Natural killer cell (primary cell): ENCODE data around the gene DLX5. TPM values are rescaled to one million over a fixed set of nuclear protein-coding genes. Genes with fewer than 3 reads are reported as not detected.
A peak's percentile ranks its signal among the peaks of the same experiment; 100 is the strongest.
"Not testable (repeated sequence)": the region's sequence is repeated elsewhere in the genome, so short reads cannot be mapped to it uniquely, and the experiment has no call there.

Experiments used
- ATAC-seq, 3 donors: fragments of 150-1000 bp in 2 of 3; fragments of 200-7000 bp in 1 of 3; cut with Tn5 transposase; 1 replicate in 1 of 3; 2 replicates in 2 of 3; pipeline ENCODE4 v1.10.0; 2021; ENCODE audit warnings: mild to moderate bottlenecking in 2 of 3, moderate library complexity in 2 of 3
- DNase-seq, 2 donors: peaks; one replicate each; pipeline versions ENCODE4 v3.0.0 to v3.0.0-alpha.2; 2013 to 2021; ENCODE audit warnings: mixed read lengths in 1 of 2
- H3K27ac ChIP-seq: one replicate; pipeline ENCODE4 v1.5.1; 2013; ENCODE audit warnings: mild to moderate bottlenecking, low read length
- H3K27me3 ChIP-seq: one replicate; pipeline ENCODE4 v1.6.1; 2013; ENCODE audit warnings: low read length; ENCODE audit not compliant: control insufficient read depth, insufficient read depth
- H3K36me3 ChIP-seq: one replicate; pipeline ENCODE4 v1.6.1; 2013; ENCODE audit warnings: low read length; ENCODE audit not compliant: control insufficient read depth, insufficient read depth
- H3K4me1 ChIP-seq: one replicate; pipeline ENCODE4 v1.6.1; 2013; ENCODE audit warnings: low read length; ENCODE audit not compliant: control insufficient read depth, insufficient read depth
- H3K4me3 ChIP-seq: one replicate; pipeline ENCODE4 v1.5.1; 2013; ENCODE audit warnings: low read length
- H3K9me3 ChIP-seq: one replicate; pipeline ENCODE4 v1.6.1; 2013; ENCODE audit warnings: low read length; ENCODE audit not compliant: control insufficient read depth, insufficient read depth
- H3K27ac Mint-ChIP-seq, 2 donors: one replicate each; pipeline ENCODE4 v1.8.0; 2022; ENCODE audit warnings: mild to moderate bottlenecking in 2 of 2, mixed read lengths in 2 of 2, moderate library complexity in 1 of 2
- H3K27me3 Mint-ChIP-seq, 2 donors: one replicate each; pipeline ENCODE4 v1.8.0; 2022; ENCODE audit warnings: low read depth in 2 of 2, mixed read lengths in 2 of 2
- H3K36me3 Mint-ChIP-seq: one replicate; pipeline ENCODE4 v1.8.0; 2022; ENCODE audit warnings: mixed read lengths
- H3K4me1 Mint-ChIP-seq, 2 donors: one replicate each; pipeline ENCODE4 v1.8.0; 2022; ENCODE audit warnings: mixed read lengths in 2 of 2
- H3K4me3 Mint-ChIP-seq: one replicate; pipeline ENCODE4 v1.8.0; 2022; ENCODE audit warnings: mild to moderate bottlenecking, moderate library complexity, mixed read lengths
- H3K9me3 Mint-ChIP-seq, 2 donors: one replicate each; pipeline ENCODE4 v1.8.0; 2022; ENCODE audit warnings: mixed read lengths in 2 of 2
- CTCF ChIP-seq: fragments of 200-600 bp; IDR thresholded peaks from one replicate; pipeline ENCODE4 v1.8.0; 2022; ENCODE audit warnings: antibody characterized with exemption
- WGBS: methylation state at CpG from one replicate; pipeline ENCODE4 v1.1.7; 2013; ENCODE audit warnings: missing lambda C conversion rate; ENCODE audit not compliant: insufficient coverage; 5-methylcytosine and 5-hydroxymethylcytosine counted together
- intact Hi-C: fragments of 100-400 bp; cut with micrococcal nuclease; formaldehyde crosslinking; loops from one replicate; pipeline ENCODE4 v1.14.2; 2022
- total RNA-seq, 4 donors: library from RNA; stranded (reverse); fragments of 120-200 nt in 1 of 4; gene quantifications; one replicate each; pipeline versions ENCODE4 v1.2.3 to v1.2.4, GENCODE V29; 2013 to 2022

DLX5 gene
- total RNA-seq, 3 donors from 2014 or later (not counting 1 experiment from before 2014, with no cell fraction given): not detected

DNA sequence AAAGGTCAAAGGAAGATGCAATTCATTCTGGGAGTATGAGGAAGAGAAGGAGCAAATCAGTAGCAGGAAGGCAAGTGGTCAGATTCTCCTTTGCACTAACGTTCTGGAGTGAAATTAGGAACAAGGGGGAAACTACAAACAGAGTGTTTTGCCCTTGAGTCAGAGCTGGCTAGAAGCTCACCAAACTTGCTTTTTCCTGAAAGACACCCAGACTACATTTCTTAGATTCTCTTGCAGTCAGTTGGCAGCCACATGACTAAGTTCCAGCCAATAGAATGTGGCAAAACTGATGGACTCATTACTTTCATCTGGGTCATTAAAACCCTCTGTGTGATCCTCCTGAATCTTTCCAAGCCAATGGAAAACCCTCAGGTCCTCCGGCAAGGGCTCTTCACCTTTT is 18.6 kb upstream of the DLX5 start:
- DNase-seq (no peak), ATAC-seq (no peak)
- Histone ChIP-seq H3K9me3 (no peaks in the 10 kb centered on the region), H3K4me3 (no peak overlapping the region), H3K27ac (no peak overlapping the region), H3K36me3 (no peaks in the 10 kb centered on the region), H3K27me3 (peaks cover 10% of the 10 kb centered on the region), H3K4me1 (no peaks in the 10 kb centered on the region)
- intact Hi-C loops: no loop called here
- H3K36me3 Mint-ChIP-seq: no peaks in the 10 kb centered on the region
- H3K27ac Mint-ChIP-seq: no peak overlapping the region
- H3K27me3 Mint-ChIP-seq: peaks cover 15 to 65% of the 10 kb centered on the region in 2 donors
- H3K9me3 Mint-ChIP-seq: no peaks in the 10 kb centered on the region
- no peak overlapping the region for H3K4me3 Mint-ChIP-seq
- 55% methylated on average over 2 of the region's 2 CpGs for WGBS
- TF ChIP-seq CTCF: no peak
- H3K4me1 Mint-ChIP-seq: no peaks in the 10 kb centered on the region

DNA sequence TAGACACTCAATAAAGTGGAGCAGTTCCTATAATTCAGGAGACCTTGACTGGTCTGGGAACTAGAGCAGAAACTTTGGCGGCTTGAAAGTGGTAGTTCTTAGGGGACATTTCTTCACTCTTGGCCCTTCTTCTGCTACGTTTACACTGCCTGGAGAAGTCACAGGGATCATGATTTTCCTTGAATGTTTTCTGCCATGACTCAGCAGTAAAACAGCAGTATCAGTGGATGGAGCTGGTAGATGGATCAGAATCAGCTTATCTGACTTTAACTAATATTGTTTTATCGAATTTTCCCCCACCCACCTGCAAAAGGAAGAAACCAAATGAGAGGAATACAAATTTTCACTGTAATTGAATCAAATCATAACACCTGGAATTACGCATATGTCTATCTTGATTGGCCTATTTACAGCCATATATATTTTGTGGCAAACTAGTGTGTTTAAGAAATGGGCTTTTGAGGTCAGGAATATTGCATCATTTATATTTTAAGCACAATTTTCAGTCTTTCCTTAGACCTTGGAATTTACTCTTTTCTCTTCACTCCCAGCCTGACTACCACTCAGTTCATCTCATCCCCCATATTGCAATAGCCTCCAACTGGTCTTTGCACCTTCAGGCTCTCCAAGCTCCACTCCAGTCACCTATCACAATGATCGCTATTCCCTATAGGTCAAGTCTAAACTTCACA is 14.9 kb upstream of the DLX5 start:
- H3K4me3 Mint-ChIP-seq: no peak overlapping the region
- no peaks in the 10 kb centered on the region for H3K4me1 Mint-ChIP-seq
- 81% methylated on average over 3 of the region's 5 CpGs for WGBS
- Histone ChIP-seq H3K27ac (no peak overlapping the region), H3K27me3 (peaks cover 8% of the 10 kb centered on the region), H3K36me3 (no peaks in the 10 kb centered on the region), H3K4me1 (no peaks in the 10 kb centered on the region), H3K9me3 (no peaks in the 10 kb centered on the region), H3K4me3 (no peak overlapping the region)
- H3K36me3 Mint-ChIP-seq: no peaks in the 10 kb centered on the region
- H3K9me3 Mint-ChIP-seq: no peaks in the 10 kb centered on the region
- no peak for TF ChIP-seq CTCF
- H3K27ac Mint-ChIP-seq: no peak overlapping the region
- ATAC-seq: no peak
- H3K27me3 Mint-ChIP-seq: peaks cover 12 to 45% of the 10 kb centered on the region in 2 donors
- intact Hi-C loops: no loop called here
- DNase-seq: no peak

GRCh38 chr7:97034213-97034852 is 9.7 kb upstream of the DLX5 start:
- DNase-seq, H3K9me3 Mint-ChIP-seq, H3K27ac Mint-ChIP-seq: not testable (repeated sequence)

DNA sequence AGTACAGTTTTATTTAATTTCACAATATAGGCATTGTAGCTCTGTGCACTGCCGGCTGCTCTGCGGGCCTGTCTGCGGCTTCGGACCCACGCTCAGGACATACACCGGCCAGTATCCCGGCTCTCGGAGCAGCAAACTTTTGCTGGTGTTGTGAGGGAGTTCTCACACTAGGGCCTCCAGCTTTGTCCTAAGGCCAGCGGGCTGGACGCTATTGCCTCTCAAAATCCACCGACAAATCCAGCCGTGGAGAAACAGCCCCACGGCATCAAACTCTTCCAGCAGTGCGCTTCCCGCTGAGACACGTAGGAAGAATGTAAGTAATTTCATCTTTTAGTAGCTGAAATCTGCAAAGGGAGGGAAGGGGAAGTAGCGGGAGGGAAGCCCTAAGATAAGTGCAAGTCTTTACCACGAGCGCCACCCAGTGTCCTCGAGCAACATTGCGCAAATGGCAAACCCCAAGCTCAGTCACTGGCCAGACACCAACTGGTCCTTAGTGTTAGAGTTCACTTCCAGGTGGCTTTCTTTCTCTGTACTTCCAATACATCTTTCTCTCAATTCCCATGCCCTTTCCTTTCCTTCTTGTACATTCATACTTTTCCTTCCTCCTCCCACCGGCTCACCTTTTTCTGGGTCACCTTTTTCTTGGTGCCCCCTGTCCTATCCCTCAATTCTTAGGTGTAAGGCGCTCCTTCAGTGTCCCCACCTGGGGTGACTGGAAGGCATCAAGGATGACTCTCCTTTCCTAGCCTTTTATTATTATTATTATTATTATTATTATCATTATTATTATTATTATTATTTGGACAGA is 3.0 kb upstream of the DLX5 start:
- intact Hi-C loops: loop anchor here (1.0 to 5.0 kb wide), 4 partner anchors 430 to 1111 kb away; no protein-coding TSS in a partner anchor
- Mint-ChIP-seq H3K9me3 (no peaks in the 10 kb centered on the region), H3K4me1 (peaks cover 32 to 40% of the 10 kb centered on the region in 2 donors), H3K36me3 (no peaks in the 10 kb centered on the region), H3K27me3 (peaks cover 56 to 80% of the 10 kb centered on the region in 2 donors), H3K4me3 (peak overlapping the region; percentile 89), H3K27ac (no peak overlapping the region)
- no peaks in the 10 kb centered on the region for H3K9me3 ChIP-seq
- TF ChIP-seq CTCF: peak; percentile 84
- H3K27me3 ChIP-seq: peaks cover 28% of the 10 kb centered on the region
- DNase-seq (peak; percentile 59 to 82), ATAC-seq (peak; percentile 78 to 90 (median 88))
- no peaks in the 10 kb centered on the region for H3K36me3 ChIP-seq
- peak overlapping the region; percentile 8 for H3K4me3 ChIP-seq
- peaks cover 27% of the 10 kb centered on the region for H3K4me1 ChIP-seq
- 2% methylated on average over 22 of the region's 23 CpGs for WGBS
- no peak overlapping the region for H3K27ac ChIP-seq

More at GRCh38 chr7:97034213-97034852, 9.7 kb upstream of the DLX5 start:
- H3K4me1 Mint-ChIP-seq, H3K9me3 ChIP-seq, H3K4me3 ChIP-seq, H3K27me3 ChIP-seq, H3K4me3 Mint-ChIP-seq, H3K36me3 Mint-ChIP-seq, ATAC-seq, H3K27ac ChIP-seq, intact Hi-C loops, H3K4me1 ChIP-seq, H3K36me3 ChIP-seq: not testable (repeated sequence)
- H3K27me3 Mint-ChIP-seq: peaks cover 11 to 24% of the 10 kb centered on the region in 2 donors
- 94% methylated on average over 27 of the region's 30 CpGs for WGBS
